ENCODE measurements around the gene TAL2.
"Not testable (repeated sequence)": the region's sequence is repeated elsewhere in the genome, so short reads cannot be mapped to it uniquely, and the experiment has no call there.

TAL2 gene

DNA sequence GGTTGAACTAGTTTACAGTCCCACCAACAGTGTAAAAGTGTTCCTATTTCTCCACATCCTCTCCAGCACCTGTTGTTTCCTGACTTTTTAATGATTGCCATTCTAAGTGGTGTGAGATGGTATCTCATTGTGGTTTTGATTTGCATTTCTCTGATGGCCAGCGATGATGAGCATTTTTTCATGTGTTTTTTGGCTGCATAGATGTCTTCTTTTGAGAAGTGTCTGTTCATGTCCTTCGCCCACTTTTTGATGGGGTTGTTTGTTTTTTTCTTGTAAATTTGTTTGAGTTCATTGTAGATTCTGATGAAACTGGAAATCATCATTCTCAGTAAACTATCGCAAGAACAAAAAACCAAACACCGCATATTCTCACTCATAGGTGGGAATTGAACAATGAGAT, 41.4 kb downstream of the TAL2 start:
- not testable (repeated sequence) for H3K27ac ChIP-seq (ENCODE audit: low read depth, low read length); H3K9ac ChIP-seq (ENCODE audit: low read depth in 1 of 2, low read length in 2 of 2); H3K36me3 ChIP-seq (ENCODE audit: control insufficient read depth in 1 of 2, insufficient read depth in 2 of 2, low read length in 2 of 2); H3K9me3 ChIP-seq (ENCODE audit: control insufficient read depth in 1 of 2, low read length in 2 of 2); H3K4me3 ChIP-seq (ENCODE audit: low read depth in 1 of 2, low read length in 2 of 2); H3K27me3 ChIP-seq (ENCODE audit: control insufficient read depth in 1 of 2, insufficient read depth in 2 of 2, low read length in 2 of 2); H3K4me1 ChIP-seq (ENCODE audit: control insufficient read depth in 1 of 2, insufficient read depth in 2 of 2, low read length in 2 of 2)

DNA sequence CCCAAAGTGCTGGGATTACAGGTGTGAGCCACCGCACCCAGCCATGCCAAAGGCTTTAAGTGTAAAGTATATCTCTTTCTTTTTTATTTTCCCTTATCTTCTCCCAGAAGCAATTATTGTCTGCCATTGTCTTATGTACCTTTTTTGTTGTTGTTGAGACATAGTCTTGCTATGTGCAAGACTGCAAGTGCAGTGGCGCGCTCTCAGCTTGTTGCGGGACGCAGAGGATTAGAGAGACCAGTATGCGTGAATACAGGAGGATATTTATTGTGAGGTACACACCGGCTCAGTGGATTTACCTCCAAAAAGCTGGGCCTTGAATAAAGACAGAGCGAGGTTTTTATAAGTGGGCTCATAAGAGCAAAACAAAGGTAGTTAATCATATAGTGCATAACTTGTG, 43.9 kb downstream of the TAL2 start:
- no peak overlapping the region for H3K9ac ChIP-seq (ENCODE audit: low read depth in 1 of 2, low read length in 2 of 2)
- no peak overlapping the region for H3K4me3 ChIP-seq (ENCODE audit: low read depth in 1 of 2, low read length in 2 of 2)
- H3K4me1 ChIP-seq (ENCODE audit: control insufficient read depth in 1 of 2, insufficient read depth in 2 of 2, low read length in 2 of 2): peaks cover 0 to 3% of the 10 kb centered on the region in 2 donors
- no peaks in the 10 kb centered on the region for H3K9me3 ChIP-seq (ENCODE audit: control insufficient read depth in 1 of 2, low read length in 2 of 2)
- H3K27ac ChIP-seq (ENCODE audit: low read depth, low read length): no peak overlapping the region
- H3K36me3 ChIP-seq (ENCODE audit: control insufficient read depth in 1 of 2, insufficient read depth in 2 of 2, low read length in 2 of 2): peaks cover 0 to 5% of the 10 kb centered on the region in 2 donors
- no peaks in the 10 kb centered on the region for H3K27me3 ChIP-seq (ENCODE audit: control insufficient read depth in 1 of 2, insufficient read depth in 2 of 2, low read length in 2 of 2)

DNA sequence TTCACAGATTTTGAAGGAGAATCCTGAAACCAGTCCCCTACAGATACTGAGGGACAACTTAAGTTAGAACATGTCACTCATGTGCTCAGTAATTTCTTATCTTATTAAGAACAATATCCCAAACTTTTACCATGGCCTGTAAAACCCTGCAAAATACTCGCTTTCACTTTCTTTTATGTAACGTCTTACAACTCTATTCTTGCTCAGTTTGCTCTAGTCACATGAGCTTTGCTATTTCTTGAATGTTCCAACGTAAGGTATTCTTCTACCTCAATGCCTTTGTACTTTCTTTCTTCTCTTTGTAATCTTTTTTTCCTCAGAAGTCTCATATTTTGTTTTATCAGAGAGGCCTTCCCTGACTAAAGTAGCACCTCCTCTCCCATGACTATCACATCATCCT, 46.1 kb downstream of the TAL2 start:
- H3K36me3 ChIP-seq (ENCODE audit: control insufficient read depth in 1 of 2, insufficient read depth in 2 of 2, low read length in 2 of 2): peaks cover 0 to 5% of the 10 kb centered on the region in 2 donors
- no peaks in the 10 kb centered on the region for H3K9me3 ChIP-seq (ENCODE audit: control insufficient read depth in 1 of 2, low read length in 2 of 2)
- H3K4me3 ChIP-seq (ENCODE audit: low read depth in 1 of 2, low read length in 2 of 2): no peak overlapping the region
- H3K4me1 ChIP-seq (ENCODE audit: control insufficient read depth in 1 of 2, insufficient read depth in 2 of 2, low read length in 2 of 2): no peaks in the 10 kb centered on the region
- no peak overlapping the region for H3K9ac ChIP-seq (ENCODE audit: low read depth in 1 of 2, low read length in 2 of 2)
- H3K27me3 ChIP-seq (ENCODE audit: control insufficient read depth in 1 of 2, insufficient read depth in 2 of 2, low read length in 2 of 2): no peaks in the 10 kb centered on the region
- H3K27ac ChIP-seq (ENCODE audit: low read depth, low read length): no peak overlapping the region

DNA sequence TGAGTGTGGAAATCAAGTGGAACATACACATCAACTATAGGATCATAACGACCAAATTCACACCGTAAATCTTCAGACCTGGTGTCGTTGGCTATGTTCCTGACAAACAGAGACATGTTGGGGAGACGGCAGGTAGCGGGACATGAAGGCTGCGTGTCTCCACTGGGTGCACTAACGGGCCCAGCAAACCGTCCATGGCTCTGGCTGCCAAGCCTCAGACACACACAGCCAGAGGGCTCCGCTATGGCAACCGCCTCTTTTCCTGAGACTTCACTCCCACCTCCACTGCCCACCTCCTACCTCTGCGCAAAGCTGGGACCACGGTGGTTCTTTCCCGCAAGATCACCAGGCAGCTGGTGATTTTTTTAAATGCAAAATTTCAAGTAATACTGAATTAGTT, 48.4 kb downstream of the TAL2 start:
- peaks cover 0 to 5% of the 10 kb centered on the region in 2 donors for H3K36me3 ChIP-seq (ENCODE audit: control insufficient read depth in 1 of 2, insufficient read depth in 2 of 2, low read length in 2 of 2)
- H3K4me3 ChIP-seq (ENCODE audit: low read depth in 1 of 2, low read length in 2 of 2): no peak overlapping the region
- H3K9me3 ChIP-seq (ENCODE audit: control insufficient read depth in 1 of 2, low read length in 2 of 2): no peaks in the 10 kb centered on the region
- H3K9ac ChIP-seq (ENCODE audit: low read depth in 1 of 2, low read length in 2 of 2): no peak overlapping the region
- H3K27me3 ChIP-seq (ENCODE audit: control insufficient read depth in 1 of 2, insufficient read depth in 2 of 2, low read length in 2 of 2): no peaks in the 10 kb centered on the region
- H3K4me1 ChIP-seq (ENCODE audit: control insufficient read depth in 1 of 2, insufficient read depth in 2 of 2, low read length in 2 of 2): no peaks in the 10 kb centered on the region
- no peak overlapping the region for H3K27ac ChIP-seq (ENCODE audit: low read depth, low read length)

DNA sequence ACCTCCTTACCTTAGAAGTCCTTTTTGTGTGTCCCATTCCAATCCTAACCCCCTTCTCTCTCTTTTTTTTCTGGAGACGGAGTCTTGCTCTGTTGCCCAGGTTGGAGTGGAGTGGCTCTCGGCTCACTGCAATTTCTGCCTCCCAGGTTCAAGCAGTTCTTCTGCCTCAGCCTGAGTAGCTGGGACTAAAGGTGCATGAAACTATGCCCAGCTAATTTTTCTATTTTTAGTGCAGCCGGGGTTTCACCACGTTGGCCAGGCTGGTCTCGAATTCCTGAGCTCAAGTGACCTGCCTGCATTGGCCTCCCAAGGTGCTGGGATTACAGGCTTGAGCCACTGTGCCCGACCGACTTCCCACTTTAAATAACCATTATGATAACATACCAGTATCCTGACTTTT, 49.6 kb downstream of the TAL2 start:
- H3K36me3 ChIP-seq (ENCODE audit: control insufficient read depth in 1 of 2, insufficient read depth in 2 of 2, low read length in 2 of 2): no peaks in the 10 kb centered on the region
- no peaks in the 10 kb centered on the region for H3K4me1 ChIP-seq (ENCODE audit: control insufficient read depth in 1 of 2, insufficient read depth in 2 of 2, low read length in 2 of 2)
- no peak overlapping the region for H3K4me3 ChIP-seq (ENCODE audit: low read depth in 1 of 2, low read length in 2 of 2)
- H3K9me3 ChIP-seq (ENCODE audit: control insufficient read depth in 1 of 2, low read length in 2 of 2): no peaks in the 10 kb centered on the region
- no peak overlapping the region for H3K27ac ChIP-seq (ENCODE audit: low read depth, low read length)
- no peak overlapping the region for H3K9ac ChIP-seq (ENCODE audit: low read depth in 1 of 2, low read length in 2 of 2)
- no peaks in the 10 kb centered on the region for H3K27me3 ChIP-seq (ENCODE audit: control insufficient read depth in 1 of 2, insufficient read depth in 2 of 2, low read length in 2 of 2)

DNA sequence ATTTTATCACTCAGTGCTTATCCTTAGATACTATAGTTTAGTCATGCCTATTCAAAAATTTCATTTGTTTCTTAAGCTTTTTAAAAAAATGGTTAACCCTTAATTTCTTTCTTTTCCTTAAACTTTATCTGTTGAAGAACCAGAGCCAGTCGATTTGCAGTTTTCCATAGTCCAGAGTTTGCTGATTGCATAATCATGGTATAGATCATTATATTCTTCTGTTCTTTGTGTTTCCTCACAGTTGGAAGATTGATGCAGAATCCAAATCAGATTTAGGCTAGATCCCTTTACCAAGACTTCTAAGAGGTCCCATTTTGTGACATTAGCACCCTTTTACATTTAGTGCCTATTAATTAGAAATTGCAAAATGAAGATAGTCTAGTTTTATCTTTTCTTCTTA, 50.0 kb downstream of the TAL2 start:
- no peaks in the 10 kb centered on the region for H3K4me1 ChIP-seq (ENCODE audit: control insufficient read depth in 1 of 2, insufficient read depth in 2 of 2, low read length in 2 of 2)
- H3K9me3 ChIP-seq (ENCODE audit: control insufficient read depth in 1 of 2, low read length in 2 of 2): no peaks in the 10 kb centered on the region
- H3K9ac ChIP-seq (ENCODE audit: low read depth in 1 of 2, low read length in 2 of 2): no peak overlapping the region
- H3K27ac ChIP-seq (ENCODE audit: low read depth, low read length): no peak overlapping the region
- no peaks in the 10 kb centered on the region for H3K27me3 ChIP-seq (ENCODE audit: control insufficient read depth in 1 of 2, insufficient read depth in 2 of 2, low read length in 2 of 2)
- no peaks in the 10 kb centered on the region for H3K36me3 ChIP-seq (ENCODE audit: control insufficient read depth in 1 of 2, insufficient read depth in 2 of 2, low read length in 2 of 2)
- H3K4me3 ChIP-seq (ENCODE audit: low read depth in 1 of 2, low read length in 2 of 2): no peak overlapping the region
